NCI-H1694 treated with DMSO at 0.1 percent for 48 hours (cell line): ENCODE results near the gene NAT16.

Experiments
- DNase-seq: peaks from one replicate; lab custom pipeline; 2025; lab: John Stamatoyannopoulos, UW

NAT16 gene

DNA sequence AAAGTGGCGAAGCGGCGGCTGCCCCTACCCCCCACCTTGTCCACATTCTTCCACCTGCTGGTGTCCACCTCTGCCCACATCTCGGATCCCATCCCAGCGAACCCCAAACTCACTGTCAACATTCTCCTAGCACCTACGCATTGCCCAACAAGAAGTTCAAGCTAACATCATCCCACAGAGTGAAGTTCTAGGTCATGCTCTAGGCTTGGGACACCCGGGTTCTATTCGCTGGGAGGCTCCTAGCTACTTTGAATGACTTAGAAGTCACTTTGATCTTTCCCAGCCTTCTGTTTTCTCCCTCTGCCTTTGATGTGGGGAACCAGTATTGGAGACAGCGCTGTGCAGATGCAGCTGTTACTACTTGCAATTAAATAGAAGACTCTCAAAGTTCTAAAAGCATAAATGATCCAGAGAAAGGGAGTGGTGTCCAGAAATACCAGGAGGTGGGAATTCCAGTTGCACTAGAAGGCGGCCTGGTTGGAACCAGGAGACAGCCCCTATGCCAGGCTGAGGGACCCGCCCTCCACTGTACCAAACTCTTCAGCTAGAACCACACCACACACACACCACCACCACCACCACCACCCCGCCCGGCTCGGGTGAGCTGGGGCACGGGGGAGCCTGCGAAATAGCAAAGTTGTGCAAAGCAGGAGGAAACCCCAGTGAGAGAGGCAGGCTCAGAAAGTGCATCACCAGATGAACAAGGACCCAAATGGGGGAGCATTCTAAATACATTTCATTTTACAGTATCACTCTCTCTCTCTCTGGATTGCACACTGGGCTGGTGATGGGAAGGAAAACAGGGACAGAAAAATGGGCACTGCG, 9.3 kb downstream of the NAT16 start:
- DNase-seq: no peak

GRCh38 chr7:101169838-101170551, 10.1 kb downstream of the NAT16 start:
- peak; percentile 43 for DNase-seq

DNA sequence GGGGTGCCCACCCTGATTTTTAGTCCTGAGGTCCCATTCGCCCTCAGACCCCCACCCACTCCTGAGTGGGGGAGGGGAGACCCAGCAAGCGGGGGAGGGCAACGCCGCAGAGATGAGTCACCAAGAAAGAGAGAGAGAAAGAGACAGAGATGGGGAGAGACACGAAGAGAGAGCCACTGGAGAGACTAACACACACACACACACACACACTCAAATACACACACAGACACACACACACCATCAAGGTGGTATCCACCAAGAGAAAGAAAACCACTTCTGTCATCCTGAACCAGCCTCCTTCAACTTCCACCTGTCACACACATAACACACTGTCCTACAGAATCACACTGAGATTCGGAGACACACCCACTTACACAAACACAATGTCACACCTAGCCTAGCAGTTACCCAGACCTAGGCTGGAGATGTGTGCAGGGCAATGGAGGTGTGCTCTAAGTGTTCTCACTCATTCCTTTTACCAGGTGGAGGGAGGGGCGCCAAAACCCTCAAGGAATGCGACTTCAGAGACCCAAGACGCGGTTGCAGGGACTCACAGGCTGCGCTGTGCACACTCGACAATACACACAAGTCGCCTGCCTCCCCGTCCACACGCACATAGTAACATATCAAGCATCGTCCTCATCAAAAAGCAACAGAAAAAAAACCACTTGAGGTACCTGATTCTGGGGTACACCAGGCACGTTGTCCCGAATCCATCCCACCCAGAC, 10.8 kb downstream of the NAT16 start:
- no peak for DNase-seq

DNA sequence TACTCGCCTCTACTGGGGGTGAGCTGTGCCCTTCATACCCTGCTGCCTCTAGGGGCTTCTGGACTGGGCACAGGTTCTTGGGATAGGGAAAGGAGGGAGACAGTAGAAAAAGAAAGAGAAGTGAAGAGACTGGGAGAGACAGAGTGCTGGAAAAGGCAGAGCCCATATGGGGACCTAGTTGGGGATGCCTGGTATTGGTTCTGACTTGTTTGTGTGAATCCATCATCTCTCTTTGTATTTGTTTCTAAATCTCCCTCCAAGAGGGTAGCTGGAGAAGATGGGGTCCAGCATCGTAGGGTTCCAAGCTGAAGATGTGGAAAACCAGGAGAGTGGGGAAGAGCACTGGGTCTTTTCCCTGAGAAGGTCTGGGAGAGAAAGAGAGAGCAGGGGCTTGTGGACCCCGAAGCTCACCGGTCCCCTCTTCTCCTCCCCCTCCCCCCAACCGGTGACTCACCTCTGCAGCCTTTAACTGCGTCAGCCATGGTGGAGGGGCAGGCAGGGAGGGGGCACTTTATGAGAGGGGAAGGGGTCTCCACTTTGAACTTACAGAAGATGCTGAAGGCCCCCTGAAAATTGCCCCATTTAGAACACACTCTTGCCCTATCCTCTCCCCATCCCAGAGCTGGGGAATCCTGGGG, 11.6 kb downstream of the NAT16 start:
- DNase-seq: no peak

- DNase-seq: no peak
Measured at GRCh38 chr7:101167645-101168411, 12.3 kb downstream of the NAT16 start.

- DNase-seq: no peak
Measured at GRCh38 chr7:101166909-101167644, 13.0 kb downstream of the NAT16 start.

GRCh38 chr7:101166648-101166908, 13.5 kb downstream of the NAT16 start:
- no peak for DNase-seq

- no peak for DNase-seq
Measured at GRCh38 chr7:101165958-101166647, 14.0 kb downstream of the NAT16 start.

- peak; percentile 85 for DNase-seq
Measured at GRCh38 chr7:101165075-101165957, 14.8 kb downstream of the NAT16 start, which contains the start of gene VGF. Gene VGF, minus strand, starts transcription at chr7:101165569. Its CDS starts 726 bp downstream, at chr7:101164843.

GRCh38 chr7:101164071-101164840, 15.8 kb downstream of the NAT16 start:
- DNase-seq: no peak

GRCh38 chr7:101163279-101164070, 16.6 kb downstream of the NAT16 start:
- no peak for DNase-seq

DNA sequence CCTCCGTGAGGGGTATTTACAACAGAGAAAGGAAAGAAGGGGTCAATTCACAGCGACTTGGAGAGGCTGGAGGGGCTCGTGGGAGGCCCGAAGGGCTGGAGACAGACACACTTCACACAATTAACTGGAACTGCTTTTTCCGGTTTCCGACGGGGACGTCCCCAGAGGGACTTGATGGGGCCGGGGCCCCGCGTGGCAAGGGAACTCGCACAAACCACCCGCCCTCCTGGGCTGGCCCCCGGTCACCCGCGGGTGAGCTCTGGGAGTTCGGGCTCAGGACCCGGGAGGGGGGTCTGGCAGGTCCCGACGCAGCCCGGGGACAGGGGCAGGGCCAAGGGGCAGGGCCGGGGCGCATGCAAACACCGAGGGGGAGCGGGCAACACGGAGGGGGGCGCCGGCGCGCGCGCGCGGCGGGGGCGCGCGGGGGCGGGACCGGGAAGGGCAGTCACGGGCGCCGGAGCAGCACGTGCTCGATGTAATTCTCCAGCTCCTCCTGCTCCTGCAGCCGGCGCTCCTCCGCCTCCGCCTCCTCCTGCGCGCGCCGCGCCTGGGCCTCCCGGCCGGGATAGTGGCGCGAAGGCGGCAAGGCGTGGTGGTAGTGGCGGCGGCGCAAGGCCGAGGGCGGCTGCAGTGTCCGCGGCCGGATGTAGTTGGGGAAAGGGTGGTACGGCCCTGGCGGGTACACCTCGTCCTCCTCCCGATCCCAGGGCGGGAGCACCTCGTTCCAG, 17.4 kb downstream of the NAT16 start:
- peak; percentile 25 for DNase-seq

- no peak for DNase-seq
Measured at GRCh38 chr7:101161692-101162471, 18.2 kb downstream of the NAT16 start.

GRCh38 chr7:101160910-101161309, 19.2 kb downstream of the NAT16 start:
- DNase-seq: no peak

- no peak for DNase-seq
Measured at GRCh38 chr7:101159696-101160674, 20.1 kb downstream of the NAT16 start.
